WERI-Rb-1 (cell line): ENCODE data around the gene NFYC.

Experiments used
- DNase-seq: peaks from one replicate; pipeline ENCODE4 v3.0.0-alpha.2; 2020
- H3K27ac ChIP-seq: fragments of 250-450 bp; sonication (Bioruptor Pico); 2 replicates; pipeline ENCODE4 v1.5.1; 2020; ENCODE audit warnings: mild to moderate bottlenecking, moderate library complexity
- H3K27me3 ChIP-seq: fragments of 250-450 bp; sonication (Bioruptor Pico); 2 replicates; pipeline ENCODE4 v1.5.1; 2021; ENCODE audit warnings: mild to moderate bottlenecking, low read depth, moderate library complexity; ENCODE audit not compliant: insufficient read depth, severe bottlenecking
- H3K36me3 ChIP-seq: fragments of 250-450 bp; sonication (Bioruptor Pico); 2 replicates; pipeline ENCODE4 v1.5.1; 2020; ENCODE audit warnings: mild to moderate bottlenecking, moderate library complexity
- H3K4me3 ChIP-seq: 2 replicates; pipeline ENCODE4 v1.5.1; 2011; ENCODE audit warnings: low read depth, mild to moderate bottlenecking, control low read depth, low read length
- H3K9me3 ChIP-seq: fragments of 250-450 bp; sonication (Bioruptor Pico); 2 replicates; pipeline ENCODE4 v1.5.1; 2021; ENCODE audit warnings: mild to moderate bottlenecking, moderate library complexity; ENCODE audit not compliant: severe bottlenecking
- CTCF ChIP-seq: IDR thresholded peaks from 2 replicates; pipeline ENCODE4 v1.5.1; 2011; ENCODE audit warnings: low read depth, mild to moderate bottlenecking, control low read depth, inconsistent platforms, low read length

The NFYC gene

GRCh38 chr1:40665335-40666171 is 26.0 kb upstream of the NFYC start, which contains the start of gene RIMS3:
Gene RIMS3 (minus strand): TSS chr1:40665682. CDS start chr1:40641925, 23,757 bp downstream.
- peak; percentile 78 for DNase-seq
- peak within 1 kb of the TSS; percentile 47 for H3K4me3 ChIP-seq
- H3K36me3 ChIP-seq, result no peaks in the 10 kb centered on the region
- no peak within 1 kb of the TSS for H3K27ac ChIP-seq
- no peaks in the 10 kb centered on the region for H3K27me3 ChIP-seq
- H3K9me3 ChIP-seq, result no peaks in the 10 kb centered on the region
- peak; percentile 44 for TF ChIP-seq CTCF

GRCh38 chr1:40668769-40669525 is 22.6 kb upstream of the NFYC start:
- H3K36me3 ChIP-seq, result no peaks in the 10 kb centered on the region
- DNase-seq, result peak; percentile 81
- no peaks in the 10 kb centered on the region for H3K9me3 ChIP-seq
- no peaks in the 10 kb centered on the region for H3K27me3 ChIP-seq
- peak; percentile 87 for TF ChIP-seq CTCF
- peak overlapping the region; percentile 36 for H3K4me3 ChIP-seq
- H3K27ac ChIP-seq, result no peak overlapping the region

- Histone ChIP-seq H3K27ac (no peak overlapping the region), H3K36me3 (no peaks in the 10 kb centered on the region), H3K9me3 (no peaks in the 10 kb centered on the region), H3K4me3 (no peak overlapping the region), H3K27me3 (no peaks in the 10 kb centered on the region)
- no peak for DNase-seq
- no peak for TF ChIP-seq CTCF
Measured at GRCh38 chr1:40673452-40673851, 18.1 kb upstream of the NFYC start.

- Histone ChIP-seq H3K27ac (no peak overlapping the region), H3K27me3 (no peaks in the 10 kb centered on the region), H3K9me3 (no peaks in the 10 kb centered on the region), H3K4me3 (no peak overlapping the region), H3K36me3 (no peaks in the 10 kb centered on the region)
- no peak for TF ChIP-seq CTCF
- DNase-seq, result no peak
Measured at GRCh38 chr1:40676501-40676900, 15.0 kb upstream of the NFYC start.

GRCh38 chr1:40679165-40679953 is 12.1 kb upstream of the NFYC start:
- H3K9me3 ChIP-seq, result no peaks in the 10 kb centered on the region
- H3K4me3 ChIP-seq, result no peak overlapping the region
- no peaks in the 10 kb centered on the region for H3K27me3 ChIP-seq
- H3K27ac ChIP-seq, result no peak overlapping the region
- no peak for TF ChIP-seq CTCF
- no peaks in the 10 kb centered on the region for H3K36me3 ChIP-seq
- no peak for DNase-seq
